Activated naive CD4-positive, alpha-beta T cell treated with anti-CD3 and anti-CD28 coated beads, Interleukin-2, amount 50 U/mL, for 16 hours (primary cell): ENCODE measurements around the gene CTNNA3.

ENCODE experiments used
- DNase-seq: peaks from one replicate; pipeline ENCODE4 v3.0.0-alpha.2; 2020

CTNNA3 gene

GRCh38 chr10:65952086-65952485, 1743.9 kb downstream of the CTNNA3 start:
- DNase-seq: no peak

- DNase-seq: no peak
These were observed 1745.9 kb downstream of the CTNNA3 start for GRCh38 chr10:65950075-65950474.

- no peak for DNase-seq
These were observed 1746.5 kb downstream of the CTNNA3 start for GRCh38 chr10:65949526-65949925.

GRCh38 chr10:65945061-65945460, 1750.9 kb downstream of the CTNNA3 start:
- no peak for DNase-seq

- DNase-seq: no peak
These were observed 1752.5 kb downstream of the CTNNA3 start for GRCh38 chr10:65943451-65943850.

- no peak for DNase-seq
These were observed 1755.0 kb downstream of the CTNNA3 start for GRCh38 chr10:65940816-65941662.

- DNase-seq: no peak
These were observed 1755.9 kb downstream of the CTNNA3 start for GRCh38 chr10:65940105-65940504.

GRCh38 chr10:65931291-65932070, 1764.5 kb downstream of the CTNNA3 start:
- no peak for DNase-seq

- DNase-seq: no peak
These were observed 1784.7 kb downstream of the CTNNA3 start for GRCh38 chr10:65911151-65911835.

GRCh38 chr10:65910209-65910608, 1785.8 kb downstream of the CTNNA3 start:
- no peak for DNase-seq

- DNase-seq: no peak
These were observed 1788.7 kb downstream of the CTNNA3 start for GRCh38 chr10:65907199-65907712.

- DNase-seq: no peak
These were observed 1792.4 kb downstream of the CTNNA3 start for GRCh38 chr10:65903620-65904019.

GRCh38 chr10:65900271-65900670, 1795.7 kb downstream of the CTNNA3 start:
- DNase-seq: no peak

GRCh38 chr10:65898055-65898454, 1797.9 kb downstream of the CTNNA3 start:
- no peak for DNase-seq

- no peak for DNase-seq
These were observed 1801.0 kb downstream of the CTNNA3 start for GRCh38 chr10:65894961-65895360.

GRCh38 chr10:65894379-65894778, 1801.6 kb downstream of the CTNNA3 start:
- no peak for DNase-seq

- no peak for DNase-seq
These were observed 1802.3 kb downstream of the CTNNA3 start for GRCh38 chr10:65893676-65894075.

- DNase-seq: no peak
These were observed 1803.7 kb downstream of the CTNNA3 start for GRCh38 chr10:65892284-65892683.

- no peak for DNase-seq
These were observed 1804.7 kb downstream of the CTNNA3 start for GRCh38 chr10:65891073-65891981.

- DNase-seq: no peak
These were observed 1831.5 kb downstream of the CTNNA3 start for GRCh38 chr10:65864529-65864928.

- DNase-seq: no peak
These were observed 1832.0 kb downstream of the CTNNA3 start for GRCh38 chr10:65864036-65864435.
